Ovary (tissue), 3 donors: ENCODE measurements around the gene RNF39.

Experiments used
- EP300 ChIP-seq: sonication (generic); formaldehyde crosslinking; IDR thresholded peaks from one replicate; pipeline ENCODE4 v1.6.1; 2017; ENCODE audit warnings: antibody characterized with exemption
- POLR2A ChIP-seq: fragments of 450-650 bp; IDR thresholded peaks from one replicate; pipeline ENCODE4 v1.6.1; 2017; ENCODE audit warnings: antibody characterized with exemption, mild to moderate bottlenecking, moderate library complexity
- TF ChIP-seq, protein P1 (sequence below), 3 donors: fragments of 450-650 bp in 2 of 3; fragments of 200-600 bp in 1 of 3; IDR thresholded peaks; one replicate each; pipeline versions ENCODE4 v1.5.1 to v1.8.0; 2016 to 2022; ENCODE audit warnings: antibody characterized with exemption in 3 of 3, mild to moderate bottlenecking in 1 of 3
- donor health status: DM: no; HTN: no; CAD: no.

DNA sequence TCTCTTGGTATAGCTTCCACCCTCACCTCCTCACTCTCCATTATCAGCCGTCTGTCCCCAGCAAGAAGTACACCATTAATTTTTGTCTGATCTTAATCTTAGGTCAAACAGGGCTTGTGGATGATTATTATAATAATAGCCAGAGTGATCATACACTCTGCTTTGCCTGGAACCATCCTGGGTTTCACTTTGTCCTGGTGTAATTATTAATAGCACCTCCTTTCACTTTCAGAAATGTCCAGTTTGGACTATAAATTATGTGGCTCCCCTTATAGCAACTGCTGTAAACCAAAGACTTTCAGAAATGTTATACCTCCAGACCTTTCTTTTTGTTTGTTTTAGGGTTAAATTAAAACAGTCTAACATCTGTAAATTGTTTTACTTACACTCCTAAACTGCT, 38.3 kb upstream of the RNF39 start:
- TF ChIP-seq, protein P1, sequence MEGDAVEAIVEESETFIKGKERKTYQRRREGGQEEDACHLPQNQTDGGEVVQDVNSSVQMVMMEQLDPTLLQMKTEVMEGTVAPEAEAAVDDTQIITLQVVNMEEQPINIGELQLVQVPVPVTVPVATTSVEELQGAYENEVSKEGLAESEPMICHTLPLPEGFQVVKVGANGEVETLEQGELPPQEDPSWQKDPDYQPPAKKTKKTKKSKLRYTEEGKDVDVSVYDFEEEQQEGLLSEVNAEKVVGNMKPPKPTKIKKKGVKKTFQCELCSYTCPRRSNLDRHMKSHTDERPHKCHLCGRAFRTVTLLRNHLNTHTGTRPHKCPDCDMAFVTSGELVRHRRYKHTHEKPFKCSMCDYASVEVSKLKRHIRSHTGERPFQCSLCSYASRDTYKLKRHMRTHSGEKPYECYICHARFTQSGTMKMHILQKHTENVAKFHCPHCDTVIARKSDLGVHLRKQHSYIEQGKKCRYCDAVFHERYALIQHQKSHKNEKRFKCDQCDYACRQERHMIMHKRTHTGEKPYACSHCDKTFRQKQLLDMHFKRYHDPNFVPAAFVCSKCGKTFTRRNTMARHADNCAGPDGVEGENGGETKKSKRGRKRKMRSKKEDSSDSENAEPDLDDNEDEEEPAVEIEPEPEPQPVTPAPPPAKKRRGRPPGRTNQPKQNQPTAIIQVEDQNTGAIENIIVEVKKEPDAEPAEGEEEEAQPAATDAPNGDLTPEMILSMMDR (IDR thresholded peaks at IDR 0.05) = no peak
- TF ChIP-seq POLR2A = no peak
- TF ChIP-seq EP300 = no peak
